ENCODE measurements around the gene ANKRD36. TPM values are rescaled to one million over a fixed set of nuclear protein-coding genes. Genes with fewer than 3 reads are reported as not detected.

ANKRD36 gene
- total and polyA plus RNA-seq, 2 of the 13 experiments (the other 11 are each of a cell fraction or from before 2014, with no cell fraction given), result 6.4 to 27.3 TPM

DNA sequence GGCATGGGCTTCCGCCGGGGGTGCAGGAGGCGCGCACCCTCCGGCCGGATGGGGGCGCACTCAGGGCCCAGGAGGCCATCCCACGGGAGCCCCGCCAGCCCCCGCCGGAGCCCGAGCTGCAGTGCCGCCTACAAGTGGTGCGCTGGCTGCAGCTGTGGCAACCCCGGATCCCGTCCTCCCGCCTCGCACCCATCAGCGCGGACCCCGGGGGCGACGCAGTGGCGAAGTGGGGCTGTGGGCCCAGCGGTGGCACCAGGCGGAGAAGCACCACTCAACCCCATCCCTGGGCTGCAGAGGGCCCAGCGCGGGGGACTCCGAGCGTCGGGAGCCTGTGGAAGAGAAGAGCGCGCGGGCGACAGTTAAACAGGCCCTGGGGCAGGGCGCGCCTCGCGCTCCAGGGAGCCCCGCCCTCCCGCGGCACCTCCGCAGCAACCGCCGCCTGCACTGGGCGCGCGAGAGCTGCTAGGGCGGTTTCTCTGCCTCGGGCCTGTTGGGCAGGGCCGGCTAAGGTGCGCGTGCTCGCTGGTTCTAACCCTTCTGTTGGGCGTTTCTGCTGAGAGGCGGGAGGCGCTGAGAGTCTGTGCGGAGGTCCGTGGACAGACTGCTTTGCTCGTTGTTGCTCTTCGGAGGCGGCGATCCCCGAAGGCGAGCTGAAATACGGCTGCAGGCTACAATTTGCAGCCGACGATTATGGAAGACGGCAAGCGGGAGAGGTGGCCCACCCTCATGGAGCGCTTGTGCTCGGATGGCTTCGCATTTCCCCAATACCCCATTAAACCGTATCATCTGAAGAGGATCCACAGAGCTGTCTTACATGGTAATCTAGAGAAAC, at the start of gene ANKRD36 (continued):
- TF ChIP-seq, protein P1, sequence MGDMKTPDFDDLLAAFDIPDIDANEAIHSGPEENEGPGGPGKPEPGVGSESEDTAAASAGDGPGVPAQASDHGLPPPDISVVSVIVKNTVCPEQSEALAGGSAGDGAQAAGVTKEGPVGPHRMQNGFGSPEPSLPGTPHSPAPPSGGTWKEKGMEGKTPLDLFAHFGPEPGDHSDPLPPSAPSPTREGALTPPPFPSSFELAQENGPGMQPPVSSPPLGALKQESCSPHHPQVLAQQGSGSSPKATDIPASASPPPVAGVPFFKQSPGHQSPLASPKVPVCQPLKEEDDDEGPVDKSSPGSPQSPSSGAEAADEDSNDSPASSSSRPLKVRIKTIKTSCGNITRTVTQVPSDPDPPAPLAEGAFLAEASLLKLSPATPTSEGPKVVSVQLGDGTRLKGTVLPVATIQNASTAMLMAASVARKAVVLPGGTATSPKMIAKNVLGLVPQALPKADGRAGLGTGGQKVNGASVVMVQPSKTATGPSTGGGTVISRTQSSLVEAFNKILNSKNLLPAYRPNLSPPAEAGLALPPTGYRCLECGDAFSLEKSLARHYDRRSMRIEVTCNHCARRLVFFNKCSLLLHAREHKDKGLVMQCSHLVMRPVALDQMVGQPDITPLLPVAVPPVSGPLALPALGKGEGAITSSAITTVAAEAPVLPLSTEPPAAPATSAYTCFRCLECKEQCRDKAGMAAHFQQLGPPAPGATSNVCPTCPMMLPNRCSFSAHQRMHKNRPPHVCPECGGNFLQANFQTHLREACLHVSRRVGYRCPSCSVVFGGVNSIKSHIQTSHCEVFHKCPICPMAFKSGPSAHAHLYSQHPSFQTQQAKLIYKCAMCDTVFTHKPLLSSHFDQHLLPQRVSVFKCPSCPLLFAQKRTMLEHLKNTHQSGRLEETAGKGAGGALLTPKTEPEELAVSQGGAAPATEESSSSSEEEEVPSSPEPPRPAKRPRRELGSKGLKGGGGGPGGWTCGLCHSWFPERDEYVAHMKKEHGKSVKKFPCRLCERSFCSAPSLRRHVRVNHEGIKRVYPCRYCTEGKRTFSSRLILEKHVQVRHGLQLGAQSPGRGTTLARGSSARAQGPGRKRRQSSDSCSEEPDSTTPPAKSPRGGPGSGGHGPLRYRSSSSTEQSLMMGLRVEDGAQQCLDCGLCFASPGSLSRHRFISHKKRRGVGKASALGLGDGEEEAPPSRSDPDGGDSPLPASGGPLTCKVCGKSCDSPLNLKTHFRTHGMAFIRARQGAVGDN (CRISPR knock-in tag; IDR thresholded peaks at IDR 0.05), result peak; percentile 98
- TF ChIP-seq ZNF253 (CRISPR knock-in tag; IDR thresholded peaks at IDR 0.05; ENCODE audit: borderline replicate concordance) (peak; percentile 48; the same call in 1 of the 2 replicates), HDAC1 (CRISPR knock-in tag; IDR thresholded peaks at IDR 0.05) (peak; percentile 88), SNAPC2 (CRISPR knock-in tag; IDR thresholded peaks at IDR 0.05) (peak; percentile 86), ZNF782 (CRISPR knock-in tag; IDR thresholded peaks at IDR 0.05; ENCODE audit: borderline replicate concordance) (0 out of 2 replicates have a peak, but pooled peaks have one; percentile 77), ZBTB7A (CRISPR knock-in tag; IDR thresholded peaks at IDR 0.05) (peak; percentile 78), IRX3 (CRISPR knock-in tag; IDR thresholded peaks at IDR 0.05; ENCODE audit: borderline replicate concordance, low read depth) (peak; percentile 82), SMAD1 (CRISPR knock-in tag; IDR thresholded peaks at IDR 0.05; ENCODE audit: borderline replicate concordance, low read depth) (peak; percentile 90; the same call in 1 of the 2 replicates), MED13 (CRISPR knock-in tag; IDR thresholded peaks at IDR 0.05) (peak; percentile 55; the same call in 1 of the 2 replicates), KDM2A (CRISPR knock-in tag; IDR thresholded peaks at IDR 0.05; ENCODE audit: borderline replicate concordance, low read depth) (peak; percentile 85), ZFYVE20 (CRISPR knock-in tag; IDR thresholded peaks at IDR 0.05; ENCODE audit: borderline replicate concordance, low read depth) (peak; percentile 93), HES4 (CRISPR knock-in tag; IDR thresholded peaks at IDR 0.05; ENCODE audit: borderline replicate concordance) (peak; percentile 85), ZNF883 (CRISPR knock-in tag; IDR thresholded peaks at IDR 0.05; ENCODE audit: not compliant biosample characterization) (peak; percentile 92)
- TF ChIP-seq, protein P2, sequence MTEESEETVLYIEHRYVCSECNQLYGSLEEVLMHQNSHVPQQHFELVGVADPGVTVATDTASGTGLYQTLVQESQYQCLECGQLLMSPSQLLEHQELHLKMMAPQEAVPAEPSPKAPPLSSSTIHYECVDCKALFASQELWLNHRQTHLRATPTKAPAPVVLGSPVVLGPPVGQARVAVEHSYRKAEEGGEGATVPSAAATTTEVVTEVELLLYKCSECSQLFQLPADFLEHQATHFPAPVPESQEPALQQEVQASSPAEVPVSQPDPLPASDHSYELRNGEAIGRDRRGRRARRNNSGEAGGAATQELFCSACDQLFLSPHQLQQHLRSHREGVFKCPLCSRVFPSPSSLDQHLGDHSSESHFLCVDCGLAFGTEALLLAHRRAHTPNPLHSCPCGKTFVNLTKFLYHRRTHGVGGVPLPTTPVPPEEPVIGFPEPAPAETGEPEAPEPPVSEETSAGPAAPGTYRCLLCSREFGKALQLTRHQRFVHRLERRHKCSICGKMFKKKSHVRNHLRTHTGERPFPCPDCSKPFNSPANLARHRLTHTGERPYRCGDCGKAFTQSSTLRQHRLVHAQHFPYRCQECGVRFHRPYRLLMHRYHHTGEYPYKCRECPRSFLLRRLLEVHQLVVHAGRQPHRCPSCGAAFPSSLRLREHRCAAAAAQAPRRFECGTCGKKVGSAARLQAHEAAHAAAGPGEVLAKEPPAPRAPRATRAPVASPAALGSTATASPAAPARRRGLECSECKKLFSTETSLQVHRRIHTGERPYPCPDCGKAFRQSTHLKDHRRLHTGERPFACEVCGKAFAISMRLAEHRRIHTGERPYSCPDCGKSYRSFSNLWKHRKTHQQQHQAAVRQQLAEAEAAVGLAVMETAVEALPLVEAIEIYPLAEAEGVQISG (CRISPR knock-in tag; IDR thresholded peaks at IDR 0.05), result peak; percentile 98
- TF ChIP-seq, protein P3, sequence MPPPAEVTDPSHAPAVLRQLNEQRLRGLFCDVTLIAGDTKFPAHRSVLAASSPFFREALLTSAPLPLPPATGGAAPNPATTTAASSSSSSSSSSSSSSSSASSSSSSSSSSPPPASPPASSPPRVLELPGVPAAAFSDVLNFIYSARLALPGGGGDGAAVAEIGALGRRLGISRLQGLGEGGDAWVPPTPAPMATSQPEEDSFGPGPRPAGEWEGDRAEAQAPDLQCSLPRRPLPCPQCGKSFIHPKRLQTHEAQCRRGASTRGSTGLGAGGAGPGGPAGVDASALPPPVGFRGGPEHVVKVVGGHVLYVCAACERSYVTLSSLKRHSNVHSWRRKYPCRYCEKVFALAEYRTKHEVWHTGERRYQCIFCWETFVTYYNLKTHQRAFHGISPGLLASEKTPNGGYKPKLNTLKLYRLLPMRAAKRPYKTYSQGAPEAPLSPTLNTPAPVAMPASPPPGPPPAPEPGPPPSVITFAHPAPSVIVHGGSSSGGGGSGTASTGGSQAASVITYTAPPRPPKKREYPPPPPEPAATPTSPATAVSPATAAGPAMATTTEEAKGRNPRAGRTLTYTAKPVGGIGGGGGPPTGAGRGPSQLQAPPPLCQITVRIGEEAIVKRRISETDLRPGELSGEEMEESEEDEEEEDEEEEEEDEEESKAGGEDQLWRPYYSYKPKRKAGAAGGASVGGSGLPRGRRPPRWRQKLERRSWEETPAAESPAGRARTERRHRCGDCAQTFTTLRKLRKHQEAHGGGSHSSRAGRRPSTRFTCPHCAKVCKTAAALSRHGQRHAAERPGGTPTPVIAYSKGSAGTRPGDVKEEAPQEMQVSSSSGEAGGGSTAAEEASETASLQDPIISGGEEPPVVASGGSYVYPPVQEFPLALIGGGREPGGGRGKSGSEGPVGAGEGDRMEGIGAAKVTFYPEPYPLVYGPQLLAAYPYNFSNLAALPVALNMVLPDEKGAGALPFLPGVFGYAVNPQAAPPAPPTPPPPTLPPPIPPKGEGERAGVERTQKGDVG (CRISPR knock-in tag; IDR thresholded peaks at IDR 0.05; ENCODE audit: borderline replicate concordance), result peak; percentile 86
- TF ChIP-seq, protein P4, sequence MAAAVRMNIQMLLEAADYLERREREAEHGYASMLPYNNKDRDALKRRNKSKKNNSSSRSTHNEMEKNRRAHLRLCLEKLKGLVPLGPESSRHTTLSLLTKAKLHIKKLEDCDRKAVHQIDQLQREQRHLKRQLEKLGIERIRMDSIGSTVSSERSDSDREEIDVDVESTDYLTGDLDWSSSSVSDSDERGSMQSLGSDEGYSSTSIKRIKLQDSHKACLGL (CRISPR knock-in tag; IDR thresholded peaks at IDR 0.05), result peak; percentile 80; the same call in 1 of the 2 replicates

All from HepG2 (cell line).